Umbilical cord (tissue), 2 donors: Measurements from ENCODE around the gene HIVEP1. TPM values are rescaled to one million over a fixed set of nuclear protein-coding genes. Genes with fewer than 3 reads are reported as not detected.

Experiments used
- DNase-seq: peaks from one replicate; pipeline ENCODE4 v3.0.0-alpha.2; 2015; ENCODE audit warnings: low spot score
- total RNA-seq: library from RNA; depleted of rRNA; stranded (reverse); fragments of >200 nt; gene quantifications from one replicate; pipeline ENCODE4 v1.2.3, GENCODE V29; 2014; ENCODE audit warnings: low replicate concordance; ENCODE audit not compliant: insufficient read depth

HIVEP1 gene
- total RNA-seq, 1 donor from 2014 or later, result 36.4 TPM

DNA sequence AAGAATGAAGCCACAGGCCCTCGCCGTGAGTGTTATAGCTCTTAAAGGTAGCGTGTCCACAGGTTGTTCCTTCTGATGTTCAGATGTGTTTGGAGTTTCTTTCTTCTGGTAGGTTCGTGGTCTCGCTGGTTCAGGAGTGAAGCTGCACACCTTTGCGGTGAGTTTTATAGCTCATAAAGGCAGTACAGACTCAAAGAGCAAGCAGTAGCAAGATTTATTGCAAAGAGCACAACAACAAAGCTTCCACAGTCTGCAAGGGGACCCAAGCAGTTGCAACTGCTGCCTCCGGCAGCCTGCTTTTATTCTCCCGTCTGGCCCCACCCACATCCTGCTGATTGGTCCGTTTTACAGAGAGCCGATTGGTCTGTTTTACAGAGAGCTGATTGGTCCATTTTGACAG is 5.2 kb downstream of the HIVEP1 start:
- no peak for DNase-seq

- DNase-seq, result no peak
Measured at GRCh38 chr6:12017876-12018401, 5.8 kb downstream of the HIVEP1 start.

DNA sequence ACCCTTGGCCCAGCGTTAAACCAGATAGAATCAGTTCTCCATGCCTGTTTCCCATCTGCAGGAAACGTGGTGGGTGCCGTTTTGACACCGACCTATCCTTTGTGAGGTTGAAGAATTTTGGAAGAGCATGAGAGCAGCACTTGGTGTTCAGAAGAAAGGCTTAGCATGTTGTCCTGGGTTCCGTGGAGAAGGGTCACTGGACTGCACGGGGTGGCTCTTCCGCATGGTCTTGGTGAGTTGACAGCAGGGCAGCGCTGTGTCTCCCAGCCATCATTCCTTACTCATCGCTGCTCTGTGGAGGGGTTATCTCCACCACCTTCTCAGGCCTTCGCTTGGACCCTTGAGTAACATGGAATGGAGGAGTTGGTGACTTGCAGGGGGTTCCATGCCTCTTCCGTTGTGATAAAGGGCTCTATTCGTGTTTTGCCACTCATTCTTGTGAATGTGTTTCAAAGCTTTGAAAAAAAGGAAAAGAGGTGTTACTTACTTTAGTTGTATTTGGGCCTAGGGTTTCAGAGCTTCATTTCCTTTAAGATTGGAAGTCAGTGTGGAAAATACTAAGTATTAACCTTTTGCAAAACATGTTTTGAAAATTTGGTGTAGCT is 8.2 kb downstream of the HIVEP1 start:
- DNase-seq, result no peak

- DNase-seq, result no peak
Measured at GRCh38 chr6:12022481-12022880, 10.4 kb downstream of the HIVEP1 start.

- DNase-seq, result peak; percentile 76
Measured at GRCh38 chr6:12022953-12023388, 10.9 kb downstream of the HIVEP1 start.

GRCh38 chr6:12024216-12024615 is 12.1 kb downstream of the HIVEP1 start:
- DNase-seq, result no peak

GRCh38 chr6:12024699-12025434 is 12.8 kb downstream of the HIVEP1 start:
- DNase-seq, result peak; percentile 36

- no peak for DNase-seq
Measured at GRCh38 chr6:12026120-12026519, 14.0 kb downstream of the HIVEP1 start.

GRCh38 chr6:12026833-12027232 is 14.7 kb downstream of the HIVEP1 start:
- no peak for DNase-seq

DNA sequence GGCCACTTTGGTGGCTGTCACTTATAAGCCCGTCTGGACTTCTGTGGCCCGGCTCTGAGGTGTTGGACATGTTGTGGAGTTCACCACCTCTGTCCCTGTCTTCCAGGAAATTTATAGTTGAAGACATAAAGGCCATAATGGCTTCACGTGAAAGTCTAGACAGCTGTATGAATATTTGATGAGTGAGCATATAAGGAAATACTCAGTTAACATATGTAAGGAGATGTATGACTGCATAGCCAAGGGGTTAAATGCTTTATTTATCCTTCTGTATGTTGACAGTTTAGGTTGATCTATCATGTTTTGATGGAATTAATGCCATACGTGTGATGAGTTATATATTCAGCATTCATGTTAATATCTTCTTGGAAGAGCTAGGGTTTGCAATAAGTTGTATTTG is 16.1 kb downstream of the HIVEP1 start:
- no peak for DNase-seq

- no peak for DNase-seq
Measured at GRCh38 chr6:12029979-12030737, 18.0 kb downstream of the HIVEP1 start.

DNA sequence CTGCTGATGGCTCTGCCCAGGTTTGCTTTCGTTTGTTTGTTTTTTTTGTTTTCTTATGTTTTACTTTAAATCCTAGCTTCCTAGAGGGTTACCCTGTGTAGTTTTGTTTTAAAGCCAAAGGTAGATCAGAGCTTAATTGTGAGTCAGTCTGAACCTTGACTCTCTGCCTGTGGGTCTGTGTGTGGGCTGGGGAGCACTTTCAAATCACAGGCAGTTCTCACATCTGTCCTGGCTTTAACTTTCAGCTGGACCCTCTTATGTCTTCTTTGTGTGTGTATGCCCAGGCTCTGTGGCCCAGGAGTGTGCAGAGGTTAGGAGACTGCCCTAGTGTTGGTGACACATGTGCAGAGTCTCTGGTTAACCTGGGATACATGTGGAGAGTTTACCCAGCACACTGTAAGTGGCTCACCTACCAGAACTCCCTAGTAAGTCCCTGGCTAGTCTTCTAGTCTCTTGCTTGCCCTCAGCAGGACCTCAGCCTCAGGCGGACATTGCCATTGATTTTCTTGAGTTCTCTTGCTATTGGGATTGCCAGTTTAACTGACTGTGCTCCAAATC is 19.0 kb downstream of the HIVEP1 start:
- no peak for DNase-seq

GRCh38 chr6:12032783-12033573 is 20.9 kb downstream of the HIVEP1 start:
- DNase-seq, result no peak

- peak; percentile 35 for DNase-seq
Measured at GRCh38 chr6:12033770-12034169, 21.7 kb downstream of the HIVEP1 start.

- no peak for DNase-seq
Measured at GRCh38 chr6:12034349-12034748, 22.2 kb downstream of the HIVEP1 start.

GRCh38 chr6:12034837-12035236 is 22.7 kb downstream of the HIVEP1 start:
- DNase-seq, result peak; percentile 23

- no peak for DNase-seq
Measured at GRCh38 chr6:12036766-12037165, 24.7 kb downstream of the HIVEP1 start.

DNA sequence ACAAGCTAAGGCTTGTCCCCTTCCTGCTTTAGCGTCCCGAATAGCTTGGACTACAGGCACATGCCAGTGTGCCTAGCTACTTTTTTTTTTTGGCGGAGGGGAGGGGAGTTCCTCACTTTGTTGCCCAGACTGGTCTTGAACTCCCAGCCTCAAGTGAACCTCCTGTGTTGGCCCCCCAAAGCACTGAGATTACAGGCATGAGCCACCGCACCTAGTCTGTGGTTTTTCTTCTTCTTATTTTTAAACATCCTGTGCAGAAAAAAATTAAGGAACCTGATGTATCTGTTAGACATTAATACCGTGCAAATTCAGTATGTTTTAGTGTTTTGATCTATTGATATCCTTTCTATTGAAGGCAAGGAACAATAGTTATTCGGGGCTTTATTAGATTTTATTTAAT is 25.7 kb downstream of the HIVEP1 start:
- no peak for DNase-seq

DNA sequence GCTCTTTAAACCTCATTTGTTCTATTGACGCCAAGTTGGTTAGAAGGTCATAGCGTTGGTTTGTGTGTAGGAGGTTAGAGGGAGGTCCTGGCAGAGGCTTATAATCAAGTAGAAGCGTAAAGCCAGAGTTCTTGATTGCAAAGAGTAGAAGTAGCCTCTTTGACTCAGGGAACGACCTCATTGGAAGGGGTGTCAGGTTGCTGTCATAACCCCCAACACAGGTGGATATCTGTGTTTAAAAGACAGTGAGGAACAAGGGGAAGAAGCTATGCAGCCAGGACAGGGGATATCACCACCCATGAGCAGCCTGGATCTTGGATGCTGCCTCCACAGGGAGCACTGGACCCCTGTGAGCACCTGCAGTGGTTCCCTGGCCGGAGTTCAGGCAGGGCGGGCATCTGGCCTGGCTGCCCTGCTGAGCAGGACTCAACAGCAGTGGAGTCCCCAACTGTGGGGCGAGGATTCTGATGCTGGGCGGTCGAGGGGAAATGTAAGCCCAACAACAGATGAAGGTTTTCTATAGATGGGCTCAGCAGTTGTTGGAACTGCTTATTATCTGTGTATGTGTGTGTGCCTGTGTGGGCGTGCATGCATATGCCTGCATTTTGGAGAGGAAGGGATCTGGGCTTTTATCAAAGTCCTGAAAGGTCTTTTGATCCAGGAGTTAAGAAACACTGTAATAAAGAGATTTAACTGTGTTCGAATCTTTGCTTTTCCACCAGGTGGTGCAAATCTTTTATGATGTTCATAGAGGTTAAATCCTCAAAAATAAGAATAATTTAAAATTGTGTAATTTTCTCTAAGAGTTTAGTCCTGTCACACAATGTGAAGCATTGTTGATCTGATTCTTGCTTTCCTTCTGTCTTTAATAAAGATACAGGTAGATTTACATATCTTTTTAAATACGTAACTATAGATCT is 27.7 kb downstream of the HIVEP1 start:
- DNase-seq, result peak; percentile 31

DNA sequence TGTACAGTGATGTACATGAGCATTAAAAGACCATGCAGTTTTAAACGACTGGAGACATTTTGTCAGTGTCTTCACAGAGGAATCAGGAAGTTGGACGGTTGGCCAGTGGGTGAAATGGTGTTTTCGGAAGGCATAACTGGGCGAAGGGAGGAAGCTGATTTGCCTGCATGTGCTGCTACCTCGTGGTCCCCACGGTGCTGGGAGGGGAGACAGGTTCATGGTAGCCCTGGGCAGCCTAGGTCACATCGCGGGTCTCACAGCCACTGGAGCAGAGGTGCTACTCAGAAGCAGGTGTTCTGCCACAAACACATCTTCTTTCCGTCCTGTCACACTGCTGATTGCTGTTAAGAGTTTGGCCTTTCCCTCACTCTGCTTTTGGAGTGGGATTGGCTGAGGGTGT is 35.2 kb downstream of the HIVEP1 start:
- no peak for DNase-seq
